Fibroblast of the aortic adventitia (primary cell): ENCODE results near the gene ATP10A. TPM values are rescaled to one million over a fixed set of nuclear protein-coding genes. Genes with fewer than 3 reads are reported as not detected.

Source experiments
- DNase-seq: peaks from one replicate; pipeline ENCODE4 v3.0.0-alpha.2; 2010; ENCODE audit warnings: low read depth
- H3K4me3 ChIP-seq: 2 replicates; pipeline ENCODE4 v1.5.1; 2011; ENCODE audit warnings: low read depth, mild to moderate bottlenecking, control low read depth, low read length, moderate library complexity
- total RNA-seq: library from RNA; depleted of rRNA; stranded (reverse); fragments of >200 nt; gene quantifications from 2 replicates; pipeline ENCODE4 v1.2.3, GENCODE V29; 2012; ENCODE audit warnings: low replicate concordance
- TF ChIP-seq, protein P1 (sequence below): IDR thresholded peaks from 2 replicates; pipeline ENCODE4 v1.5.1; 2011; ENCODE audit warnings: mild to moderate bottlenecking, low read length, control low read depth, inconsistent platforms; ENCODE audit not compliant: insufficient read depth

ATP10A gene
- total RNA-seq, 1 donor, result 4.4 TPM

DNA sequence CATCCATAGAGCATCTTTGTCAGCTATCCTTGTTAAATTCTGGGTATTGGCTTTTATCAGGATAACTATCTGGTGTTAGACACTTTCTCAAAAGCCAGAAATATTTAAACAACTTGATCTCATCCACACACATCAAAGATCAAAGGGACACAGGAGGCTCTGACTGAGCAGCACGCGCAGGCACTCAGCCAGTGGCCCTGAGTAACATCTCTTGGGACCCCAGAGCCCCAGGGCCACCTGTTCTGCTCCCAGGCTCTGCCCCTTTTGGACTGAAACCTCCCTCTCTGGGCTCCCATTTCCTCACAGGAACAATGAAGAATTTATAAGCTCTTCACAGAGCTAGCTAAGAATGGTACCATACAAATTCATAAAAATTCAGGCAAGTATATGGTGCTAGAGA is 16.1 kb downstream of the ATP10A start:
- TF ChIP-seq, protein P1, sequence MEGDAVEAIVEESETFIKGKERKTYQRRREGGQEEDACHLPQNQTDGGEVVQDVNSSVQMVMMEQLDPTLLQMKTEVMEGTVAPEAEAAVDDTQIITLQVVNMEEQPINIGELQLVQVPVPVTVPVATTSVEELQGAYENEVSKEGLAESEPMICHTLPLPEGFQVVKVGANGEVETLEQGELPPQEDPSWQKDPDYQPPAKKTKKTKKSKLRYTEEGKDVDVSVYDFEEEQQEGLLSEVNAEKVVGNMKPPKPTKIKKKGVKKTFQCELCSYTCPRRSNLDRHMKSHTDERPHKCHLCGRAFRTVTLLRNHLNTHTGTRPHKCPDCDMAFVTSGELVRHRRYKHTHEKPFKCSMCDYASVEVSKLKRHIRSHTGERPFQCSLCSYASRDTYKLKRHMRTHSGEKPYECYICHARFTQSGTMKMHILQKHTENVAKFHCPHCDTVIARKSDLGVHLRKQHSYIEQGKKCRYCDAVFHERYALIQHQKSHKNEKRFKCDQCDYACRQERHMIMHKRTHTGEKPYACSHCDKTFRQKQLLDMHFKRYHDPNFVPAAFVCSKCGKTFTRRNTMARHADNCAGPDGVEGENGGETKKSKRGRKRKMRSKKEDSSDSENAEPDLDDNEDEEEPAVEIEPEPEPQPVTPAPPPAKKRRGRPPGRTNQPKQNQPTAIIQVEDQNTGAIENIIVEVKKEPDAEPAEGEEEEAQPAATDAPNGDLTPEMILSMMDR, result no peak
- DNase-seq, result no peak
- no peak overlapping the region for H3K4me3 ChIP-seq

DNA sequence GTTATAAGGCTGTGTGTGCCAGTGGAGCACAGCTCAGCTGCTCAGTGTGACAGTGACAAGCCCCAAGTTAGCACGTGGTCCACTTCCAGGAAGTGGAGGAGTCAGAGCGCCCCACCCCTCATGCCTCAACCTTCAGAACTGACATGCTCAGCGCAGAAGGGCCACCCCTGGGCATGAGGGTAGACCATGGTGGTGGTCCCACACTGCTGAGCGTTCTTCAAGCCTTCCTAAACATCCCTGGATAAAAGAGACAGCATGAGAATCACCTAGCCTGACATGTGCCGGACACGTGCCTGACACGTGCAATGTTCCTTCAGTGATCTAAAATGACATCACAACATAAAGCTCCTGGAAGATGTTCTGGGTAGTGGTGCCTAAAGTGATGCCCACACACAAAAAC is 16.8 kb downstream of the ATP10A start:
- TF ChIP-seq, protein P1, result no peak
- no peak for DNase-seq

DNA sequence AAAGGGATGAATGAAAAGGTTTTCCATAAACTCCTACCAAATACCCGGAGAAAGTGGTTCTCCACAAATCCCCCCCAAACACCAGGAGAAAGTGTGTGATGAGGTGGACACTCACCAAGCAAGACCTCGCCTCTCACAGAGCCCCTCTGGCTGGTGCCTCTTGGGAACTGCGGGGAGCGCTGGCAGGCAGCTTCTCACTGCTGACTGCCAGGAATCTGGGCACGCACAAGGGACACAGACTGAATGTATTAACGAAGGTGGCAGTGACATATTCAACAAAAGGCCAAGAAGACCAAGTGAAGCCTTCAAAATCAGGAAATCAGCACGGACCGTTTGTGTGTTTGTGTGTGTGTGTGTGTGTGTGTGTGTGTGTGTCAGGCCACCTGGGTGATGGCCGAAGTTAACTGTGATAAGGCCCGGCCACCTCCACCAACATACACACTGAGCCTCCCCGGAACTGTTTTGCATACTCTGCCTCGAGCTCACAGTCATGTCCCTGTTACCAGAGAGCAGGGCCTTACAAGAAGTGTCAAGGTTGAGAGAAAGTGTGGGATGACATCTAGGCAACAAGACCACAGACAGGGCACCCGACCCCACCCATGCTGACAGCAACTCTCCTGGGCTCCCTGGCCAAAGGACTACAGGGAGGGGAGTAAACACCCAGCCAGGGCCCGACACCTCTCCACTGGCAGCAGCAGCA is 18.0 kb downstream of the ATP10A start:
- TF ChIP-seq, protein P1, result no peak
- H3K4me3 ChIP-seq, result no peak overlapping the region
- no peak for DNase-seq

More for the DNA sequence above, 16.8 kb downstream of the ATP10A start:
- H3K4me3 ChIP-seq, result no peak overlapping the region

DNA sequence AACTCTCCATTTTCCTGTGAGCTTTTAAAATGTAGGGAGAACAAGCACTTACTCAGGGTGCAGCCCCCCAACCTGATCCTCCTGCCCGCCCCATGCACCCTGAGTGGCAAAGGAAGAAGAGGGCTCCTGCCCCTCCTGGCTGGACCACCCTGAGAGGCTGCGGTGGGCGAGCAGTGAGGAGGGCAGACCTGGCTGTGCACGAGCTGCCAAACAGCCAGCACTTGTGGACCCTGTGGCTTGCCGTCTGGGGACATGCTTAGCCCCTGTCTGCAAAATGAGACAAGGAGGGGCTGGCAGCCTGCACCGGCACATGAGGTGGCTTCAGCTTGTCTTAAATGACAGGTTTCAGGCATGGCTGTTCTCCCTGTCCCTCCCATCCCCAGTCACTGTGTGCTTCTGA is 18.6 kb downstream of the ATP10A start:
- TF ChIP-seq, protein P1, result no peak
- no peak overlapping the region for H3K4me3 ChIP-seq
- no peak for DNase-seq

DNA sequence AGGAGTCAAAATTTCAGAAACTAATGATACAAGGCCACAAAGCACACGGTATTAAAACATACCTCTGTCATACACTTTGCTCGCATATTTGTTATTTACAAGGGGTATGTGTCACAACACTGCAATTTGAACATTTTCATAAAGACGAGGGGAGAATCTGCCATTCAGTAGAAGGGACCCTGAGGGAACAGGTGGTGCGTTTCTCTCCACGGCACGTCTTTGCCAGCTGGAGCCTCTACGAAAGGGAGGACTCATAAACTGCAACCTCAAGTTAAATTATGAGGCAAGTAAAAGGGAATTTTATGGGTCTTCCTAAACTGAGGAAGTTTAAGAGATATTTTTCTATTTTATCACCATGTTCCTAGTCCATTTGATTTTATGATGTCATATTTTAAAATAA is 19.1 kb downstream of the ATP10A start:
- TF ChIP-seq, protein P1, result no peak
- no peak for DNase-seq
- no peak overlapping the region for H3K4me3 ChIP-seq

DNA sequence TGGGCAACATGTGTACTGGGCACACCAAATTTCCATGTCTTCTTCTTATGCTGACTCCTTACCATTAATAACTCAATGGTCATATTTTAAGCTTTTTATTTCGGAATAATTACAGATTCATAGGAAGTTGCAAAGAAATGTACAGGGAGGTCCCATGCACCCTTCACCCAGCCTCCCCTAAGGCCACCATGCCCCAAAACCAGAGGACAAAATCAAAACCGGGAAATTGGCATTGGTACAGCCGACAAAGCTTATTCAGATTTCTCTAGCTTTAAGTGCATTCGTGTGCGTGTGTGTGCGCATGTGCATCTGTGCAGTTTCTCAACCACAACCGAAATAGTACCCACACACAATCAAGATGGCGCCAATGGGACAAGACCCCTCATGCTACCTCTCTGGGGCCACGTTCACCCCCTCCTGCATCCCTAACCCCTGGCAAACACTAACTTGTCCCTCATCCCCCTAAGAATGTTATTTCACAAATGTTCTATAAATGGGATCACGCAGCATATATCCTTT is 23.4 kb downstream of the ATP10A start:
- no peak overlapping the region for H3K4me3 ChIP-seq
- TF ChIP-seq, protein P1, result no peak
- no peak for DNase-seq

DNA sequence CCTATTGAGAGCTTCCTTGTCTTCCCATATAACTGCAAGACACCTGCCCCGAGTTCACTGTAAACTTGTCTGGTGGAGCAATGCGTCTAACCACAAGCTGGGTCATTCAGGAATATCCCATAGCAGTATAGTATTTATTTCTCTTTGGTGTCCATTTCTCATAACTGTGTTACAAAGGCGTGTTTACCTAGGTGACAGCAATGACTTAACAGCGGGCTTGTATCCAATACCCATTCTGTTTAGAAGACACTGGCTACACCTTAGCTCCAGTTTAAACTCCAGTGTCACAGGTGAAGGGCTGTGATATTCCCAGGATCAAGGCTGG is 24.3 kb downstream of the ATP10A start:
- DNase-seq, result no peak
- TF ChIP-seq, protein P1, result no peak

More for the DNA sequence above, 24.3 kb downstream of the ATP10A start:
- H3K4me3 ChIP-seq, result no peak overlapping the region
